CD4-positive, alpha-beta T cell treated with Interleukin-1 beta for 1 hour (primary cell): Measurements from ENCODE around the gene ZBTB42.

Experiments used
- DNase-seq, 2 donors: peaks; one replicate each; pipeline ENCODE4 v3.0.0-alpha.2; 2020 to 2022

ZBTB42 gene

DNA sequence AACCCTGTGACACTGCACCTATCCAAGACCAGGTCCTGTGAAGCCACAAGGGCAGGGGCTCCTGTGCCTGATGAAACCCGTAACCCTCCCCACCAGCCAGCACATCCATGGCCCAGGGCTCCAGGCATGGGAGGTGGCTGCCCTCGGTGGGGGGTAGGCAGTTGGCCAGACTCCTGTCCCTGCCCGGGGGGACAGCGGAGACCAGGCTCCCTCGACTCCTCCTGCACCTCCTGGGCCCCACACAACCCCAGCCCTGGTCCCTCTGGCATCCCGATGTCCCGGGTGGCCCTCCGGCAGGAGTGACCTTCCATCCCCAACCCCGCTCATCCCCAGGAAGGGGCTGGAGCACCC lies 16.7 kb upstream of the ZBTB42 start:
- DNase-seq: no peak

DNA sequence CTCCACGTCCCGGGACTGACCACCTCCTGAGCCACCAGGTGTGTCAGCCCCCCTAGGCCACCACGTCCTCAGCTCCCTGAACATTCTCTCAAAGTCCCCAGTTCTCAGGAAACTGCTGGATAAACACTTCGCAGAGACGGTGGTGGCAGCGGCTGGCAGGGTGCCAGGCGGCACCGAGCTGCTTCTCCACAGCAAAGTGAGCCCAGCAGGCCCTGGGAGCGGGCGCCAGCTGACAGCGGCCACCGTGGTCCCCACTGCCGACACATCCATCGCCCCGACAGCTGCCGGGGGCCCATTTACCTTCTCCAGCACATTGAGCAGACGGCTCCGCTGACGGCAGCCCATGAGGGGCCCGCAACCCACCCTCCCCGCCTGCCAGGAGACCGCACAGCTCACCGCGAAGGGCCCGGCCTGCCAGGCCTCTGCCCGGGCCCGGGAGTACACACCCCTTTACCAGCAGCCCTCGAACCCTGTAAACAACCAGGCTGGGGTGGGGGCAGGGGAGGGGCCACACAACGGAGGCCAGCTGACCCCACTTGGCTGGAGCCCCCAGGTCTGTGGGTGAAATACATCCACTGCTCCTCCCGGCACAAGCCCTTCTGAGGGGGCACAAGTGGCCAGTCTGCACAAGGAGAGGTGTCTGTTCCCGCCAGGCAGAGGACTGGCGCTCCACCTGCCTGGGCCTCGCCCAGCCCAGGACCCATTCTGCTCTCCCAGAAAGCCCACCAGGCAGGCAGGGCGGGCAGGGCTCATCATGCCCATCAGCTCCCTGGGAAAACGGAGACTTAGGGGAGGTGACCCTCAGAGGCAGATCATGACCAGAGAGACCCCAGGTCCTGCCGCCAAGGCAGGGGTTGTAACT lies 15.8 kb upstream of the ZBTB42 start:
- no peak for DNase-seq

DNA sequence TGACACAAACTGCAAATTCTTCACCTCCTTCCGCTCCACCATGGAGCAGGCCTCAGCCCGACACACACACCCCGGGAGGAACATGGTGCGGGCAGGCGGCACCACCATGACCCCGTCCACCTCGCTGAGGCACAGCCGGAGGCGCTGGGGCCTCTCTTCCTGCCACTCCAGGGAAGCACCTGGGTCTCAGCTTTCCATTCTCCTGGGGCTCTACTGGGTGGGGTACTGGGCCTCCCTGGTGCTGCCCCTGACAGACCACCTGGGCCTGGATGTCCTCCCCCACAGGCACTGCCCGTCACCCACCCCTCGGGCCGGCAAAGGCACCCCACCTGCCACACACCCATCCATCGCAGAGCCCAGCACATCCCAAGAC lies 15.2 kb upstream of the ZBTB42 start:
- DNase-seq: no peak

DNA sequence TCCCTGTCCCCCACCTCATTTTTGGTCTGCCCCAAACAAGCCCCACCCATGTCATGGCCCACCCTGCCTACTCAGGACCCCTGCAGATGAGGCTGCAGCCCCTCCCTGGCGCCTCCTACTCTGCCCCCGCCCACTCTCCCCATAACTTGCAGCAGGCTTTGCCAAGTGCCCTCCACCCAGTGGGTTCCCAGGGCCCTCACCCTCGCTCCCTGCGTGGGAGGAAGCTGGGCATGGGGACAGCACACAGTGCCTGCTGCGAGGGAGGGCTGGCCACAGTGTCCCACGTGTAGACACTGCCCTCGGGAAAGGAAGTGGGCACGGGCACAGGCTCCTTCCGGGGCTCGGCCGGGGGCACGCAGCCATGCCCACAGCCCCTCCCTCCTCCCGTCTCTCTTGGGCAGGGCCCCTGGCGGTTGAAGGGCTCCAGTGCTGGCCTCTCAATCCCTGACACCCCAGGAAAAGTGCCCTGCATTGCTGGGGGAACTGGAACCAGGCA lies 14.8 kb upstream of the ZBTB42 start:
- peak in 1 of 2 donors; percentile 26 for DNase-seq

DNA sequence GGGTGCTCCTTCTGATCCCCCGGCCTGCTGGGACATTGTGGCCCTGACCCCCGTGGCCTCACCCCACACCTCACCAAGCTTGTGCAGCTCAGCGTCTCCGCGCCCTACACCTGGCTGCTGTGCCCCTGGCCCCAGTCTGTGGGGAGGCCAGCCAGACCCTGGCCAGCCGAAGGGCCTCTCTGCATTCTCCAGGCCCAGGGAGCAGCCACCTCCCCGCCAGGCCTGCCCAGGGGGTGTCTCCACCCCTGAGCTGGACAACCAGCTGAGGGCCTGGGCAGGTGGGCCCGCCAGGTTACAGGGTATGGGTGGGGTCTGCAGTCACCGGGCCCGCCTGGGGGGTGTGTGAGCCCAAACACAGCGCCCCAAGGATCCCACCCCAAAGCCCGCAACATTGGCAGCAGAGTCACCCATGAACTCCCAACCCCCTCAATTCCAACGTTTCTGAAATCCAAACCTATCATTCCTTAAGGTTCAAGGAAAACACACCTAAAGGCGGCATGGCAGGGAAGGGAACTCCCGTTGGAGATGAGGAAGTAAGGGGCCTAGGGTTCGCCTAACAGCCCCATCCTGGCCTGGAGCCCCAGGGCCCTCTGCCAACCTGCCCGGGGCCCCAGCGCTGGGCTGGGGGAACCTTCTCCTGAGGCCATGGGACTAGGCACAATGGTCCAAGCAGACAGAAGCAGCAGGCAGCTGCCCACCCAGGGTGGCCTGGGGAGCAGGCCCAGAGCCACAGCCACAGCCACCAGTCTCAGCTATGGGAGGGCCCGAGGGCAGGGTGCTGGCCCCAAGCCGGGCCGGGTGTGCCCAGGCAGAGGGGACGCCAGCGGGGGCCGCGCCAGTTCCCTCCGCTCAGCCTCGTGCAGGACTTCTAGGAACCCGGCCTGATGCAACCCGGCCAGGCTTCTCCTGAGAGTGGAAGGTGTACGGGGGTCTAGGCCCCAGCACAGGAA lies 13.9 kb upstream of the ZBTB42 start:
- no peak for DNase-seq

DNA sequence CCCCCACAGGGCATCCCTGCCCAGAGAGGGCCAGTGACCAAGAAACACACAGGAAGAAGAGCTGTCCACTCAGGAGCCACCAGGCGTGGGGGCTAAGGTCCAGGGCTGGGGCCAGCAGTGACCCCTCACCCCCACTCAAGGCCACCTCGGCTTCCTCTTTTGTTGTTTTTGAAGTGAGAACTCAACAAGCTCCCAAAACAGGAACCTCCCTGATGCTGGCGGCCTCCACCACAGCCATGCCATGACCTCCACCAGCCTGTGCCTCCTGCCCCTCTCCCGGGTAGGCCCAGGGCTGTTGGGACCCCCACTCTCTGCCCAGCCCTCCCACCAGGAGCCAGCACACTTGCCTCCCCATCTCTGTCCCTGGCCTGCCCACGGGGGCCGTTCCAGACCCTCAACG lies 13.2 kb upstream of the ZBTB42 start:
- DNase-seq: peak in 1 of 2 donors; percentile 39

DNA sequence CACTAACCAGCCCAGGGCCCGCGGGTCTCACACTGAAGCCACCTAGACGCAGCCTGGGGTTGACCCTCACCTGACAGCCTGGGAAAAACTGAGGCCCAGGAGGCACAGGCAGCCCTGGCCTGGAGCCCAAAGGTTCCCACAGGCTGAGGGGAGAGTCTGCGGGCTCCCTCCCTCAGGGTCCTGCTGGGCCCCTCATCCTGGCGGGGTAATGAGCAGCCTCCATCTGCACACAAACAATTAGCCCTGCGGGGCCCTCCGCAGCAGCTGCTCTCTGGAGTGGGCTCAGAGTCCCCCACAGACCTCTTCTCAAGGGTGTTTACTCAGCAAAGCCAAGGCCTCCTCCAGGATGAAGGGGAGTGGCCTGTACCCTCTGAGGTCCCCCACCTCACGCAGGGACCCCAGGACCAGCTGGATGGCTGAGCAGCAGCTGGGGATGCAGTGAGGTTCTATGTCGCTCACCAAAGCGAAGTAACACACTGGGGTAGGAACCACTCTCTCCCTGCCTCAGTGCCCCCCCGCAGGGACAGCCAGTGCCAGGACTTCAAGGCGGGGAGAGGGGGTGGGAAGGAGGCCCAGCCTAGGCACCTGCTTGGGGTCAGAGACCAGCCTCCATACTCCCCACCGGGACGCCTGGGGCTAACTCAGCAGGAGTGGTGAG lies 12.6 kb upstream of the ZBTB42 start:
- no peak for DNase-seq

DNA sequence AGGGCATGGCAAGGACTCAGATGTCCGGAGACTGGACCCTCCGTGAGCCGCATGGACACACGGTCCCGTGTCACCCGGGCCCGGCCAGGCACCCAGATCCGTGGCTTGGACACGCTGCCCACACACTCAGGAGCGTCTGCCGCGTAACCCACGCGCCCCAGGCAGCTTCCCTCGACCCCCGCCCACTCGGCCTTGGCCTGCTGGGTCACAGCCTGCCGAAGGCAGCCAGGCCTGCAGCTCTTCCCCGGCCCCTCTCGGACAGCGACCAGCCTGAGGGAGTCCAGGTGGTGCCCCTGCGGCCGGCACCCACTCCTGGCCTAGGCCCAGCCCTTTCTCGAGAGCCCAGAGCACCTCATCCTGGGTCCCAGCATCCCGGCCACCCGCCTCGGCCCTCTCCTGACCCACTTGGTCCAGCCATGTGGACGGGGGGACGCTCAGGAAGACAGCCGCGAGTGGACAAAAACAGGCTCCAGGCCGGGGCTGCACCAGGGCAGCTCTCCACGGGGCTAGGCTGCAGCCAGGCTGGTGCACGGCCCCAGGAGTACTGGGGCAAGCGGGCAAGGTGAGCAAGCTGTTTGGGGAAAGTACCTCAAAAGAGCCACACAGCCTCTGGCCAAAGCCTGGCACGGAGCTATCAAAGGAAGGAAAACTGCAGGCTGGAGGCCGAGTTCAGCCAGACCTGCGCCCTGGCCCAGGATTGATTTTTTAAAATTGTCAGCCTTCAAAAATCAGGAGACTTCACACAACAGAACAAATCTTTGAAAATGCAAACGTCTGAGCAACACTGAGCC lies 11.8 kb upstream of the ZBTB42 start:
- DNase-seq: no peak

DNA sequence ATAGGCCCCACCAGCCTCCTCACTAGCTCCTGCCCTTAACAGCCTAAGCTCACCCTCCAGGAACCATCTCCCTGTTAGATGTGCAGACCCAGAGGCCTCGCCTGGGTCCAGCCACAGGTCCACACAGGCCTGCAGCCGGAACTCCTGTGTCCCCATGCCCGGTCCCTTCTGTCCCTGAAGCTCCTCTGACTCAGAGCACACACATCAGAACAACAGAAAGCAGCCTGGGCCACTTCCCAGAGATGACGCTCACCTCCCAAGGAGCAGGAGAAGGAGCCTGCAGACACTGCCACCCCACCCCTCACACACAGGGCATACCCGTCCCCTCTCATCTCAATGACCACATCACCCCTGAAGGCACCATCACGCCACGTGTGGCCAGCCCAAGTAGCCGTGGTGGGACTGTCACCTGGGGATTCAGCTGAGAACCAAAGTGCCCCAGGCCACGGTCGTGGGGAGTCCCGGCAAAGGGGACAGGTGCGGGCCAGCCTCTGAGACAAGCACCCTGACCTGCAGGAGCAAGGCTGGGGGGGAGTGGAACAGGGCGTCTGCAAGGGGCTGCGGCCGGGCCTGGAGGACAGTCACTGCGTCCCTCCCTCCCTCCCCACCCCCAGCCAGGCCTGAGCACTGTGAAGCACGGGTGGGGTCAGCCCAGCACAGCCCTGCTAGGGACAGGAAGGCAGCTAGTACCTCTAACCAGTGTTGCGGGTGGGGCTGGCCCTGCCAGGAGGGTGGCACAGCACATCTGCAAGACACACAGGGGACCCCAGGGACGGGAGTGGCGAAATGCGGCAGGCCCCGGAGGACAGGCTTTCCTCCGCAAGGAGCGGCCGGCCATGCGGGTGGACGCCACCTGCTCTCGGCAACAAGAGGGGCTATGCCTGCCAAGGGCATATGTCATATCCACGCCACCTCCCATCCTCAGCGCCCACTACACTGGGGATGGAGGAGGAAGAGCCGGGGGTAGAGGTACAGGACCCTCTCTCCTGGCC lies 10.9 kb upstream of the ZBTB42 start:
- DNase-seq: no peak

DNA sequence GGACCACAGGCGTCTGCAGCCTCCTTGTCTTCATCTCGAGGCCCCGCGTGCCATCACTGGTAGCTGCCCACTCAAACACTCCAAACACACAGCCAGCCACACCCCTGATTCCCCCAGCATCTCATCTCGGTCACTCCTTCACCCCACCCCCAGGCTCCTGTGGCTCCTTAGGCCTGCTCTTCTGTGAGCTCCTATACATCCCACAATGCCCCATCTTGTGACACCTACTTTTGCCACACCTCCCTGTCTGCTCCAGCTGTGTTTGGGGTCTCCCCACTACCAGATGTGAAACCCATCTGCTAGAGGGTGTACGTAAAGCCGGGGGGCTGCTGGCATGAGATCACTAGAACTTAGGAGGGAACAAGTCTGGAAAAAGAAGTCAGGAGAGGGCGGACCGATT lies 9.5 kb upstream of the ZBTB42 start:
- no peak for DNase-seq

DNA sequence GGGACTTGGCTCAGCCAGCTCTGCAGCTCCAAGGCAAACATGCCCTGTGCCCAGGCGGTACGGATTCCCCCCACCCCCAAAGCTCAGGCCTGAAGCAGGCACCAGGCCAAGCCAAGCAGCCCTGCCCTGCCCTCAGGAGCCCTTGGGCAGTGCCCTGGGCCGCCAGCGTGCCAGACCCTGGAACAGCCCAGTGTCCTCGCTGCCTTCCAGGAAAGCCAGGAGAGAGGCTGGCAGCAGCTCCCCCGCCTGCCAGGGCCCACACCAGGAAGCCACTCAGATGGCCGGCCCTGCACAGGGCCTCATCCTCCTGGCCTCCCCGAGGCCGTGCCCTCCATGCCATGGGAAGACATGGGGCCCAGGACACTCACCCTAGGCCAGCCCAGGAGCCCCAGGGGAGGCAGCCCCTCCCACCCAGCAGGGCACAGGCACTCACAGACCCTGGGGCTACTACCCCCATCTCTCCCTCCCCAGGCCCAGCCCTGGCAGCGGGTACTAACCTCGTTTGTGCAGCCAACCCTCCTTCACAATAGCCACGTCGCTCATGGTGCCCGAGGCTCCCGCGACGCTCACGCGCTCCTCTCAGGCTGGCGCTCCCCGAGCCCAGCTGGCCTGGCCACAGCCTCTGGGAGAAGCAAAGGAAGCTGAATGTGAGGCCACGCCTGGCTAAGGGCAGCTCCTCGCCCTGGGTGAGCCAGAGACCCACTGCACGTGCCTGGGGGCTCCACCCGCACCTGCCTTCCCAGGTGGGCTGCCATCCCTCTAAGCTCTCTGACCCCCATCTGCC lies 8.6 kb upstream of the ZBTB42 start:
- DNase-seq: no peak

DNA sequence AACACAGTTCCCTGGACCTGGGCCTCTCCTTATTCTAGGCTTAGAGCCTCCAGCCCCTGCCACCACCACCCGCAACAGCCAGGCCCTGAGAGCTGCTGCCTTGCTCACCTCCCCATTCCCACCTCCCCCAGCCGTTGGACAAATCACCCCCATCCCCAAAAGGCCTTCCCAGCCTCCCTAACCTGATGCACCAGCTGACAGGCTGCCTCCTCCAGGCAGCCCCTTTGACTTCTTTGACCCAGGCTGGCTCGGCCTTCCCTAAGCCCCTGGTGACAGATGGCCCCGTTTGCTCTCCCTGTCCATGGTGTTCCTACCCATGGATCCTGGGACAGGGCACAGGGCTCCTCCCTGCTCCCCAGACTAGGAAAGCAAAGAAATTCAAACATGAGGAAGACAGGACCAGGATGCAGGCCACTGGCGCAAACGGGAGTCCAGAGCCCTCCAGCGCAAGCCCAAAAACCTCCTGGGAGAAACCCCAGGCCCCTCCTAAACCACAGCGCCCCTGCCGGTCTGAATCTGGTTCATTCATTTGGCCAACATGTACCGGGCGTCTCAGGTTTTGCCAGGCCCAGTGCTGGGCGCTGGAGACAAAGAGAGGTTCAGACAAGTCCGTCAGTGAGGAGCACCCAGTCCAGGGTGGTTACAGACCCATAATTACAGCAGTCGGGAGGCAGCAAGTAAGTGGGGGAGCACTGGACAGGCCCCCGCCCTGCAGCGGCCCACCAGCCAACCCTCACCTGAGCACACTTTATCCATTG lies 7.8 kb upstream of the ZBTB42 start:
- DNase-seq: no peak

DNA sequence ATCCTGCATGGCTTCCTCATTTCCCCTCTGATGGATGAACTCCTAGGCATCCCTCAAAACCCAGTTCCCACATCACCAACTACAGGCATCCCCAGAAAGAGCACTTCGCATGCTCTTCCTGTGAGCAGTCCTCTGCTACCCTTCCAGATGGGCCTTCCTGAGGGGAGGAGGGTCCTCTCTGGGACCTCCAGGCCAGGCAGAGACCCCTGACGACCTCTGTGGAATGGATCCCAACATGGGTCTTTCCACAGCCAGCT lies 7.3 kb upstream of the ZBTB42 start:
- no peak for DNase-seq

DNA sequence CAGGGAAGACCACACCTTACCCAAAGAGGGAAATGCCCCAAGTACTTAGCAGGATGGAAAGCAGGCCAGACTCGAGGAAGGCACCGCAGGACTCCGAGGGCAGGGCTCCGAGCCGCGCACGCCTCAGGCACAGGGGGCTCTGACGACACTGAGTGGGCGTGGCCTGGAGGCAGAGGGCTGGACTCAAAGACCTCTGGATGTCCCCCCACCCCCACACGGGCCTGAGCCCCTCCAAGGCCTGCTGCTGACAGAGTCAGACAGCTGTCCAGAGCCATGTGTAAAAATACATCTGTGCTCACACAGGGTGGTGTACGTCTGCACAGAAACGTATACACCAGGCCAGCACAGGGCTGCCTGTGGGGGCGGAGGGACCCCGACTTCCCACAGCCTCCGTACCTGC lies 6.8 kb upstream of the ZBTB42 start:
- DNase-seq: peak in 1 of 2 donors; percentile 37

DNA sequence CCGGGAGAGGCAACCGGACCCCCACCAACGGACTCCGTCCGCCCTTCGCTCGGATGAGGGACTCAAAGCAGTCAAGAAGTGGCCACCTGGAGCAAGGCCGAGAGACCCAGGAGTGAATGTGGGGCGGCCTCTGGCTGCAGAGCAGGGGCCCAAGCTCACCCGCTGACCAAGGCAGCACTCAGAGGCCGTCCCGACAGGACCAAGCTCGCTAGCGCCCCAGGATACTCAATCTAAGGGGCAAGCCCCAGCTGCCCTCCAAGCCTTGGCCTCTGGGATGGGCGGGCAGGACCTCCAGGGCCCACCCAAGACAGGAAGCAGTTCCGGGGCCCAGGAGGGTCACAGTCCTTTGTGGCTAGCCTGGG lies 6.3 kb upstream of the ZBTB42 start:
- no peak for DNase-seq

DNA sequence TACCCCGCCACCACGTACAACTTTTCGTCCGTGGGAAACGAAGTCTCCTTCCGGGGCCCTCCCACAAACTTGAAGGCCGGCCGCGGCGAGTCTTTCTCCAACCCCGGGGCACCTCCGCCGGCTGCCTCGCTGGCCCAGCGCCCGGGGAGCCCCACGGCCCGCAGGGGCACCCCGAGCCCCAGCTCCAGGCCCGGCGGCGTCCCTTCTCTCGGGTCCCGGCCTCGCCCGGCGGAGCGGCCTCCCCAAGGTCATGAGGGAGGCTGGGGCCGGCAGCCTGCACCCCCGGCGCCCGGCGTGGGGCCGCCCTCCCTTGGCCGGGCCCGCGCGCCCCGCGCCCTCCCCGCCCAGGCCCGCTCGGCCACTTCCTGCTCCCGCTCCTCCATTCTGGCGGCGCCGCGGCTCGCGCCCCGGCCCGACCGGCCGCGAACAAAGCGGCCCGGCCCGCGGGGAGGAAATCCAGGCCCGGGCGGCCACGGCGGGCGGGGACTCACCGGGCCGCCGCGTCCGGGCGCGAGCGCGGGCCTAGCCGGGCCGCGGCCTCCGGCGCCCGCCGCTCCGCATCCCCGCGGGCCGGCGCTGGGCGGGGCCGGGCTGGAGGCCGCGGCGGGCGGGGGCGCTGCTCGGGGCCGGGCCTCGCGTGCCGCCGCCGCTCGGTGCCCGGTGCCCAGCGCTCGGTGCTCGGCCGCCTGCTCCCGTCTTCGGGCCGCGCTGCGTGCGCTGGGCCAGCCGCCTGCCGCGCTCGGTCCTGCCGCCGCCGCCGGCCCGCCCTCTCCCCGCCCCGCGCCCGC lies 5.7 kb upstream of the ZBTB42 start, which contains the start of gene AKT1:
Gene AKT1, minus strand, starts transcription at position 756 of the 788 bp plus-strand sequence. CDS start 3,105 bp downstream, outside the sequence.
- DNase-seq: peak in 1 of 2 donors; percentile 15

DNA sequence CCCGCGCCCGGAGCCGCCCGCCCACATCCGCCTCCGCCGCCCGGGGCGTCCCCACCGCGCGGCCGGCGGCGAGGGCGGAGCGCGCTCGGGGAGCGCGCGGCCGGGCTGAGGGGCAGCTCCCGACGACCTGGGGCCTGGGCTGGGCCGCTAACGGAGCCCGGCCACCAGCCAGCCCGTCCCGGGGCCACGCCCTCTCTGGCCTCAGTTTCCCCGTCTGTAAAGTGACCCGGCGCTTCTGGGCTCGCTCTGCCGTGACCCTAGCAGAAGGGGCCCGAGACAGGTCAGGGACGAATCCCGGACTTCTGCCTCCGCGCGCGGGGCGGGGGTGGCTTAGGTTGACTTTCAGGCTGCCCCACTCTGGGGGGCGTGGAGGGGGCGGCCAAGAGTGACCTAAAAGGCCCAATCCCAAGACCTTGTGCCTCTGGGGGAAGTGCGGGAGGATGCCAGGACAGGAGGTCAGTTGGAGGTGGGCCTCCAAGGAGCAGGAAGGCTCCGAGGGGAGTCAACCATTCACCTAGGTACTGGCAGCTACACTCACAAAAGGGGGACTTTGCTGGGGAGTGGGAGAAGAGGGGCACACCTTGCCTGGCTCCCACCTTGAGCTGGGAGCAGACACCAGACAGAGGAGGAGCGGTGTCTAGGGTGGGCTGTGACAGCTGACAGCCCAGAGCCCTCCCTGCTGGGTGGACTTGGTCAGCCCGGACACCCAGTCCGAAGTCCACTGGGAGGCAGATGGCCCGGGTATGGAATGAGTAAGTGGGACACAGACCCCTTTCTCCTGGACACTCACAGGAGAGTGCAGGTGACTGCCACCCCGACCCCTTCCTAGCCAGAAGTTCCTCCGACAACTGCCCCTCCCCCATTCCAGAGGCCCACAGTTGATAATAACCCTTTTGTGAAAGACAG lies 4.9 kb upstream of the ZBTB42 start:
- DNase-seq: peak; percentile 62 to 74

DNA sequence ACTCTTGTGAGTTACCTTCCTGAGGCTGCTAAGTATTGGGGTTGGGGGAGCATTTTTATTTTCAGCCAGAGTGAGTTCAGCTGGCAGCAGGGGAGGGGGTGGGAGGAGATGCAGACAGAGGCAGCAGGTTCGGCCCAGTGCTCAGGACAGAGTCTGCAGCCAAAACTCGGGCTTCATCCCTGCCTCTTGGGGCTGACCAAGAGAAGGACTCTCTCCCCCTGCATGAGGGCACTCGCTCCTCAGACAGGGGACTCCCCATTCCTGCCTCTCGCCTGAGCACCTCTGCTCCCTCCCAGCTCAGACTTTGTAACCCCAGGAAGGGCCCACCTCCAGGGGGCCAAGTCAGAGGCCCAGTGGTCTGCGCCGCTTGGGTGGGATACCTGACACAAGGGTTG lies 4.2 kb upstream of the ZBTB42 start:
- no peak for DNase-seq
